IMR-90 (cell line): ENCODE measurements around the gene GRIK5. TPM values are rescaled to one million over a fixed set of nuclear protein-coding genes. Genes with fewer than 3 reads are reported as not detected.

Source experiments
- ATAC-seq: fragments of 200-7000 bp; cut with Tn5 transposase; 2 replicates; pipeline ENCODE4 v1.9.1; 2020; ENCODE audit warnings: low read depth, mild to moderate bottlenecking, moderate library complexity
- BruUV-seq: library from RNA; stranded (reverse); fragments of 400-500 nt; replicated peaks from 2 replicates; lab custom pipeline; 2021; lab: Mats Ljungman, UMichigan
- CTCF ChIA-PET: fragments of 300-600 bp; formaldehyde crosslinking; extraction: SDS; loops from one replicate; lab custom pipeline; 2021; ENCODE audit warnings: antibody characterized with exemption; lab: Yijun Ruan, JAX
- POLR2A ChIA-PET: fragments of 300-600 bp; sonication (Branson Sonifier 250); formaldehyde crosslinking; loops from one replicate; lab custom pipeline; 2022; ENCODE audit warnings: antibody characterized with exemption; ENCODE audit not compliant: unreplicated experiment; lab: Charles Lee
- DNase-seq: peaks from one replicate; pipeline ENCODE4 v3.0.0; 2013
- H2AFZ ChIP-seq: replicated peaks from 2 replicates; pipeline ENCODE3; 2013; ENCODE audit warnings: low read length, mild to moderate bottlenecking; ENCODE audit not compliant: poor library complexity
- H2AK5ac ChIP-seq: 2 replicates; pipeline ENCODE4 v1.6.1; 2013; ENCODE audit warnings: low read depth, low read length, inconsistent platforms
- H2AK9ac ChIP-seq: replicated peaks from 2 replicates; pipeline ENCODE3; 2013; ENCODE audit warnings: mild to moderate bottlenecking, low read depth, low read length, moderate library complexity; ENCODE audit not compliant: poor library complexity
- H2BK120ac ChIP-seq: 2 replicates; pipeline ENCODE4 v1.6.1; 2013; ENCODE audit warnings: low read depth, low read length, inconsistent platforms
- H2BK15ac ChIP-seq: 3 replicates; pipeline ENCODE4 v1.6.1; 2013; ENCODE audit warnings: low read depth, low read length, inconsistent platforms
- H2BK20ac ChIP-seq: 2 replicates; pipeline ENCODE4 v1.6.1; 2013; ENCODE audit warnings: low read depth, mild to moderate bottlenecking, inconsistent platforms, low read length, moderate library complexity
- H2BK5ac ChIP-seq: 2 replicates; pipeline ENCODE4 v1.6.1; 2013; ENCODE audit warnings: mild to moderate bottlenecking, low read depth, low read length, inconsistent platforms; ENCODE audit not compliant: poor library complexity, severe bottlenecking
- H3K14ac ChIP-seq: replicated peaks from 2 replicates; pipeline ENCODE4 v1.6.1; 2013; ENCODE audit warnings: low read depth, low read length, inconsistent platforms
- H3K18ac ChIP-seq: 2 replicates; pipeline ENCODE4 v1.6.1; 2013; ENCODE audit warnings: low read depth, low read length, control low read depth
- H3K23ac ChIP-seq: 2 replicates; pipeline ENCODE4 v1.6.1; 2013; ENCODE audit warnings: low read depth, low read length, inconsistent platforms
- H3K27ac ChIP-seq: 2 replicates; pipeline ENCODE4 v1.5.1; 2013; ENCODE audit warnings: mild to moderate bottlenecking, control low read depth, low read length; ENCODE audit not compliant: insufficient read depth
- H3K27me3 ChIP-seq: 2 replicates; pipeline ENCODE4 v1.6.1; 2013; ENCODE audit warnings: low read length; ENCODE audit not compliant: control insufficient read depth, insufficient read depth
- H3K36me3 ChIP-seq: 2 replicates; pipeline ENCODE4 v1.6.1; 2013; ENCODE audit warnings: low read length, mixed read lengths; ENCODE audit not compliant: control insufficient read depth, insufficient read depth
- H3K4ac ChIP-seq: 2 replicates; pipeline ENCODE4 v1.6.1; 2013; ENCODE audit warnings: low read depth, low read length, inconsistent platforms
- H3K4me1 ChIP-seq: 2 replicates; pipeline ENCODE4 v1.6.1; 2013; ENCODE audit warnings: low read length, mixed read lengths; ENCODE audit not compliant: control insufficient read depth, insufficient read depth
- H3K4me2 ChIP-seq: 2 replicates; pipeline ENCODE4 v1.6.1; 2013; ENCODE audit warnings: low read depth, mild to moderate bottlenecking, control low read depth, low read length, moderate library complexity
- H3K4me3 ChIP-seq: 2 replicates; pipeline ENCODE4 v1.5.1; 2013; ENCODE audit warnings: low read depth, mild to moderate bottlenecking, control low read depth, low read length, moderate library complexity; ENCODE audit not compliant: insufficient read depth
- H3K56ac ChIP-seq: 2 replicates; pipeline ENCODE4 v1.6.1; 2013; ENCODE audit warnings: low read length, inconsistent platforms; ENCODE audit not compliant: insufficient read depth; ENCODE audit errors: extremely low read depth
- H3K79me1 ChIP-seq, 2 experiments: 2 replicates each; pipeline ENCODE4 v1.6.1; 2013; ENCODE audit warnings: low read length in 2 of 2, inconsistent platforms in 1 of 2, low read depth in 1 of 2
- H3K9ac ChIP-seq: 2 replicates; pipeline ENCODE4 v1.6.1; 2013; ENCODE audit warnings: low read depth, low read length, control low read depth
- H3K9me1 ChIP-seq: 2 replicates; pipeline ENCODE4 v1.6.1; 2013; ENCODE audit warnings: low read length, inconsistent platforms; ENCODE audit not compliant: insufficient read depth
- H3K9me3 ChIP-seq: 2 replicates; pipeline ENCODE4 v1.6.1; 2013; ENCODE audit warnings: low read length; ENCODE audit not compliant: control insufficient read depth, insufficient read depth
- H4K20me1 ChIP-seq: 2 replicates; pipeline ENCODE4 v1.6.1; 2013; ENCODE audit warnings: low read length, inconsistent platforms; ENCODE audit not compliant: insufficient read depth
- H4K5ac ChIP-seq: 2 replicates; pipeline ENCODE4 v1.6.1; 2013; ENCODE audit warnings: mild to moderate bottlenecking, low read depth, low read length, control low read depth
- H4K8ac ChIP-seq, 2 experiments: 2 replicates each; pipeline ENCODE4 v1.6.1; 2013; ENCODE audit warnings: low read depth in 2 of 2, low read length in 2 of 2, control low read depth in 1 of 2, inconsistent platforms in 1 of 2
- H4K91ac ChIP-seq: 2 replicates; pipeline ENCODE4 v1.6.1; 2013; ENCODE audit warnings: low read depth, low read length, inconsistent platforms; ENCODE audit not compliant: insufficient read depth
- MAFK ChIP-seq: IDR thresholded peaks from 2 replicates; pipeline ENCODE4 v1.6.1; 2012; ENCODE audit warnings: low read depth, low read length, improper control_type of control experiment
- WGBS, 2 experiments: methylation state at CpG; one replicate each; pipeline versions ENCODE4 v1.1.5 to v1.1.7; 2013; ENCODE audit warnings: missing lambda C conversion rate in 2 of 2; ENCODE audit not compliant: insufficient read length in 1 of 2; ENCODE audit errors: extremely low coverage in 2 of 2; 5-methylcytosine and 5-hydroxymethylcytosine counted together
- dilution Hi-C: fragments of 300-500 bp; cut with HindIII; formaldehyde crosslinking; loops from one replicate; pipeline ENCODE4 v1.14.3; 2018; ENCODE audit warnings: low sequenced_read_pairs; ENCODE audit not compliant: unreplicated experiment
- in situ Hi-C: fragments of 300-500 bp; cut with MboI; formaldehyde crosslinking; loops from 3 replicates; pipeline ENCODE4 v1.14.3; 2019; ENCODE audit warnings: low sequenced_read_pairs, inconsistent platforms, mixed read lengths
- intact Hi-C: fragments of 100-400 bp; cut with micrococcal nuclease; formaldehyde crosslinking; loops from 2 replicates; pipeline ENCODE4 v1.10.0; 2022
- polyA plus RNA-seq, 3 experiments: library from polyadenylated mRNA; depleted of rRNA; stranded (reverse); fragments of >200 nt; gene quantifications; 2 replicates each; pipeline ENCODE4 v1.2.3, GENCODE V29; 2012; ENCODE audit warnings: low replicate concordance in 1 of 3
- total RNA-seq: library from RNA; depleted of rRNA; stranded (reverse); fragments of >200 nt; gene quantifications from 2 replicates; pipeline ENCODE4 v1.2.3, GENCODE V29; 2012

GRIK5 gene
- total and polyA plus RNA-seq, 2 of the 4 experiments (the other 2 are of a cell fraction) = 0.10 TPM; not detected in 1

GRCh38 chr19:42110658-42111057 is 40.7 kb upstream of the GRIK5 start:
- in situ Hi-C loops = loop anchor here (10.0 kb wide), 1 partner anchor 284 kb away; the partner anchor contains the start of gene CNFN
- peaks cover 25% of the 10 kb centered on the region for H3K4me1 ChIP-seq
- POLR2A ChIA-PET = no interaction called here

More at GRCh38 chr19:42110658-42111057, 40.7 kb upstream of the GRIK5 start:
- intact Hi-C loops (no loop called here), dilution Hi-C loops (no loop called here)
- peak overlapping the region; percentile 96; the same call in 1 of the 3 replicates for H2BK15ac ChIP-seq
- H4K20me1 ChIP-seq = no peaks in the 10 kb centered on the region
- peak overlapping the region; percentile 96 for H2BK120ac ChIP-seq
- H2AFZ ChIP-seq = no peak overlapping the region
- no peaks in the 10 kb centered on the region for H3K36me3 ChIP-seq
- no peak for TF ChIP-seq MAFK
- H4K91ac ChIP-seq = peak overlapping the region; percentile 65
- no peak overlapping the region for H2AK9ac ChIP-seq
- H3K9me3 ChIP-seq = no peaks in the 10 kb centered on the region
- no CpG with 5 or more reads among the region's 1 CpG for WGBS, 2 experiments
- no TSS peak for BruUV-seq
- H2AK5ac ChIP-seq = peak overlapping the region; percentile 96
- no peak overlapping the region for H3K4me3 ChIP-seq
- peak overlapping the region; percentile 53 to 84; a peak in 2 of 4 replicates for H4K8ac ChIP-seq
- no peak overlapping the region; the same call in 1 of the 2 replicates for H3K27ac ChIP-seq
- peak overlapping the region; percentile 75 for H3K4ac ChIP-seq
- no peak overlapping the region for H3K4me2 ChIP-seq
- peak overlapping the region; percentile 99 for H2BK20ac ChIP-seq
- peaks cover 26% of the 10 kb centered on the region for H3K9me1 ChIP-seq
- 0 out of 2 replicates have a peak overlapping the region, but pooled peaks have one; percentile 48 for H3K56ac ChIP-seq
- H3K23ac ChIP-seq = peak overlapping the region; percentile 71; the same call in 1 of the 2 replicates
- peaks cover under 1% of the 10 kb centered on the region; the same call in 1 of the 2 replicates for H3K27me3 ChIP-seq
- no peak overlapping the region for H3K9ac ChIP-seq
- ATAC-seq (no peak), DNase-seq (no peak)
- H2BK5ac ChIP-seq = peak overlapping the region; percentile 98
- peak overlapping the region; percentile 88 for H3K14ac ChIP-seq
- CTCF ChIA-PET = interaction anchor here (0.6 to 1.3 kb wide), 3 partner anchors 22 to 289 kb away, joined by 4 to 7 read pairs (median 4); partner anchors contain the start of gene POU2F2
- no peak overlapping the region; the same call in 1 of the 2 replicates for H3K18ac ChIP-seq
- H3K79me1 ChIP-seq = peaks cover 0 to 8% of the 10 kb centered on the region in 2 experiments; a peak in 2 of 4 replicates
- H4K5ac ChIP-seq = peak overlapping the region; percentile 13; the same call in 1 of the 2 replicates
